RPMI7951 (cell line): ENCODE measurements around the gene UNC119B. TPM values are rescaled to one million over a fixed set of nuclear protein-coding genes. Genes with fewer than 3 reads are reported as not detected.
"Not testable (repeated sequence)": the region's sequence is repeated elsewhere in the genome, so short reads cannot be mapped to it uniquely, and the experiment has no call there.

ENCODE experiments used
- DNase-seq: peaks from one replicate; pipeline ENCODE4 v3.0.0-alpha.2; 2012; ENCODE audit warnings: low read depth
- total RNA-seq: library from RNA; depleted of rRNA; stranded (reverse); fragments of >200 nt; shearing (Covaris generic); gene quantifications from 2 replicates; pipeline ENCODE4 v1.2.3, GENCODE V29; 2014; rRNA removed

The UNC119B gene
- total RNA-seq: 10.2 and 10.7 TPM in 2 replicates

GRCh38 chr12:120710031-120710804 lies at the start of gene UNC119B:
Gene UNC119B, plus strand, starts transcription at chr12:120710458. Its CDS starts 17 bp downstream, at chr12:120710475.
- DNase-seq: peak; percentile 61

- DNase-seq: no peak
These were observed 48.8 kb upstream of the UNC119B start for GRCh38 chr12:120661432-120661831.

- DNase-seq: no peak
These were observed 47.4 kb upstream of the UNC119B start for GRCh38 chr12:120662879-120663278.

- DNase-seq: no peak
These were observed 46.5 kb upstream of the UNC119B start for GRCh38 chr12:120663741-120664140.

- DNase-seq: no peak
These were observed 43.5 kb upstream of the UNC119B start for GRCh38 chr12:120666571-120667390.

- DNase-seq: no peak
These were observed 42.0 kb upstream of the UNC119B start for GRCh38 chr12:120668091-120668867.

- DNase-seq: peak; percentile 25
These were observed 41.1 kb upstream of the UNC119B start for GRCh38 chr12:120668868-120669840.

- DNase-seq: not testable (repeated sequence)
These were observed 40.0 kb upstream of the UNC119B start for GRCh38 chr12:120670237-120670636.

- no peak for DNase-seq
These were observed 39.6 kb upstream of the UNC119B start for GRCh38 chr12:120670667-120671066.

GRCh38 chr12:120674097-120674636 lies 36.1 kb upstream of the UNC119B start:
- no peak for DNase-seq

GRCh38 chr12:120677765-120678473 lies 32.3 kb upstream of the UNC119B start:
- peak; percentile 63 for DNase-seq

- peak; percentile 41 for DNase-seq
These were observed 31.7 kb upstream of the UNC119B start for GRCh38 chr12:120678572-120678971.

GRCh38 chr12:120680165-120680738 lies 30.0 kb upstream of the UNC119B start:
- DNase-seq: no peak

- peak; percentile 65 for DNase-seq
These were observed 25.7 kb upstream of the UNC119B start for GRCh38 chr12:120684523-120684932.

- no peak for DNase-seq
These were observed 24.7 kb upstream of the UNC119B start for GRCh38 chr12:120685522-120685921.

- peak; percentile 96 for DNase-seq
These were observed 24.0 kb upstream of the UNC119B start for GRCh38 chr12:120686151-120686689.

GRCh38 chr12:120686690-120687577 lies 23.3 kb upstream of the UNC119B start, which contains the start of gene MLEC:
Gene MLEC, plus strand, starts transcription at chr12:120687149. Its CDS starts 148 bp downstream, at chr12:120687297.
- DNase-seq: peak; percentile 94
